ENCODE data around the gene VSTM1.

DNA sequence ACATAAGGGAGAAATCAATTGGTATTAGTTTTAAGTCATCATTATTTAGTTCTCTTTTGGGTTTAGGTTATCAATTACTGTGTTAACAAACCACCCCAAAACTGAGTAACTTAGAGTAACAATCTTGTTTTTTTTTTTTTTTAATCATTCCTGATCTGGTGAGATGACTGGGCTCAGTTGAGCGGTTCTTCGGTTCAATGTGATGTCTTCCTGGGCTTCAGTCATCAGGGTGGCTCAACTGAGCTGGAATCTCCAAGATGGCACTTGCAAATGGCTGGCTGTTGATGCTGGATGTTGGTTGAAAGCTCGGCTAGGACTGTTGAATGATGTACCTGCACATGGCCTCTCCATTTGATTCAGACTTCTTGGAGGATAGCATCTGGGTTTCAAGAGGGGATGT, 20.7 kb upstream of the VSTM1 start:
- TF ChIP-seq, protein P1, sequence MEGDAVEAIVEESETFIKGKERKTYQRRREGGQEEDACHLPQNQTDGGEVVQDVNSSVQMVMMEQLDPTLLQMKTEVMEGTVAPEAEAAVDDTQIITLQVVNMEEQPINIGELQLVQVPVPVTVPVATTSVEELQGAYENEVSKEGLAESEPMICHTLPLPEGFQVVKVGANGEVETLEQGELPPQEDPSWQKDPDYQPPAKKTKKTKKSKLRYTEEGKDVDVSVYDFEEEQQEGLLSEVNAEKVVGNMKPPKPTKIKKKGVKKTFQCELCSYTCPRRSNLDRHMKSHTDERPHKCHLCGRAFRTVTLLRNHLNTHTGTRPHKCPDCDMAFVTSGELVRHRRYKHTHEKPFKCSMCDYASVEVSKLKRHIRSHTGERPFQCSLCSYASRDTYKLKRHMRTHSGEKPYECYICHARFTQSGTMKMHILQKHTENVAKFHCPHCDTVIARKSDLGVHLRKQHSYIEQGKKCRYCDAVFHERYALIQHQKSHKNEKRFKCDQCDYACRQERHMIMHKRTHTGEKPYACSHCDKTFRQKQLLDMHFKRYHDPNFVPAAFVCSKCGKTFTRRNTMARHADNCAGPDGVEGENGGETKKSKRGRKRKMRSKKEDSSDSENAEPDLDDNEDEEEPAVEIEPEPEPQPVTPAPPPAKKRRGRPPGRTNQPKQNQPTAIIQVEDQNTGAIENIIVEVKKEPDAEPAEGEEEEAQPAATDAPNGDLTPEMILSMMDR (IDR thresholded peaks at IDR 0.05) = no peak
- TF ChIP-seq POLR2AphosphoS5 (IDR thresholded peaks at IDR 0.05) (no peak), POLR2A (IDR thresholded peaks at IDR 0.05) (no peak)

All from sigmoid colon (tissue), 4 donors.